ENCODE measurements around the gene SLC6A19.

- TF ChIP-seq POLR2A (IDR thresholded peaks at IDR 0.05) (no peak), CTCF (IDR thresholded peaks at IDR 0.05) (no peak)
These were observed 17.8 kb upstream of the SLC6A19 start for GRCh38 chr5:1183424-1184162.

Measured in lower leg skin (tissue), 3 donors.